HG02763 (cell line): Measurements from ENCODE around the gene DCUN1D1.
A peak's percentile ranks its signal among the peaks of the same experiment; 100 is the strongest.
"Not testable (repeated sequence)": the region's sequence is repeated elsewhere in the genome, so short reads cannot be mapped to it uniquely, and the experiment has no call there.

ENCODE experiments used
- ATAC-seq: cut with Tn5 transposase; IDR thresholded peaks from one replicate; pipeline ENCODE4 v1.9.1; 2021; ENCODE audit warnings: mild to moderate bottlenecking, moderate library complexity; ENCODE audit not compliant: unreplicated experiment

The DCUN1D1 gene

DNA sequence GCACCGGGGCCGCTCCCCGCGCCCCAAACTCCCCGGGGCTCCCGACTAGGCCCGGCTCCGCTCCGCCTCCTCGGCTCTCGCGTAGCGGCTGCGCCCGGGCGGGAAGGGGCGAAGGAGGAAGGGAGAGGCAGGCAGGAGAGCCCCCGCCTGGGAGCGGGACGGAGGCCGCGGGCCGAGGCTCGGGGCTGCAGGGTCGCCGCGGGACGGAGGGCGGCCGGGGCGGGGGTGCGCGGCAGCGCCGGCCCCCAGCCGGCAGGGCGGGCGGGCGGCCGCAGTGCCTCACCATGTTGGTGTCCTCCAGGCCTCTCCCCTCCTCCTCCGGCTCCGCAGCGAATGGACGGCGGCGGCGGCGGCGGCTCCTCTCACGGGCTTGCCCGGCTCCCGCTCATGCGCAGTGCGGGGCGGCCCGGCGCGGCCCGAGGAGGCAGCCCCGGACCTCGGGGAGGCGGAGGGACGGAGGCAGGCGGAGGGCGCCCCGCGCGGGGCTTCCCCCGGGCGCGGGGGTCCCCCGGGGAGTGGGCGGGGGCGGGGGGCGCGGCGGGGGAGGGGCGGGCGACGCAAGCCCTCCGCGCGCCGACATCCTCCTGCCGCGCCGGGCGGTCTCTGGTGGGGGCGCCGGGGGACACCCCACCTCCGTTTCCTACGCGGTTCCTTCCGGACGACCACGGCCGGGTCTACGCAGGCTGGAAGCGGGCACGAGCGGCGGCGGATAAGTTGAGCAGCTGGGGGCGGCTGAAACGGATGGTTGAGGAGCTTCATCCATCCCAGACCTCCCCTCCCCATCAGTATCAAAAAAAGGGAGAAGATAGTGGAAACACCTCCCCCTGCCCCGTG lies at the start of gene DCUN1D1:
DCUN1D1 (minus strand) TSS at position 335 of the 834 bp plus-strand sequence; CDS start at position 286, 49 bp downstream.
- ATAC-seq, result peak; percentile 93

DNA sequence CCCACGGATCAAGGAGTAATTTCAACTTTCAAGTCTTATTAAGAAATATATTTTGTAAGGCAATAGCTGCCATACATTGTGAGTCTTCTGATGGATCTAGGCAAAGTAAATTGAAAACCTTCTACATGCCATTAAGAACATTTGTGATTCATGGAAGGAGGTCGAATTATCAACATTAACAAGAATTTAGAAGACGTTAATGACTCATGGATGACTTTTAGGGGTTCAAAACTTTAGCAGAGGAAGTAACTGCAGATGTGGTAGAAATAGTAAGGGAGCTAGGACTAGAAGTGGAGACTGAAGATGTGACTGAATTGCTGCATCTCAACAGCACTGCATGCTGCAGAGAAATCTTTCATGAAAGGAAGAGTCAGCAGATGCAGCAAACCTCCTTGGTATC lies 48.1 kb upstream of the DCUN1D1 start:
- no peak for ATAC-seq

DNA sequence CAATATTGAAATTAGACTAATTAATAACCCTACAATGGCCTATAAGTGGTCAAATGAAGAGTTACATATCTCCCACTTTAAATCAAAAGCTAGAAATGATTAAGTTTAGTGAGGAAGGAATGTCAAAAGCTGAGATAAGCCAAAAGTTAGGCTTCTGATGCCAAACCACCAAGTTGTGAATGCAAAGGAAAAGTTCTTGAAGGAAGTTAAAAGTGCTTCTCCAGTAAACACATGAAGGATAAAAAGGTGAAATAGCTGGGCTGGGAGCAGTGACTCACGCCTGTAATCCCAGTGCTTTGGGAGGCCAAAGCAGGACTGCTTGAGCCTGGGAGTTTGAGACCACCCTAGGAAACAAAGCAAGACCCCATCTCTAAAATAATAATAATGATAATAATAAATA lies 46.9 kb upstream of the DCUN1D1 start:
- ATAC-seq, result no peak

DNA sequence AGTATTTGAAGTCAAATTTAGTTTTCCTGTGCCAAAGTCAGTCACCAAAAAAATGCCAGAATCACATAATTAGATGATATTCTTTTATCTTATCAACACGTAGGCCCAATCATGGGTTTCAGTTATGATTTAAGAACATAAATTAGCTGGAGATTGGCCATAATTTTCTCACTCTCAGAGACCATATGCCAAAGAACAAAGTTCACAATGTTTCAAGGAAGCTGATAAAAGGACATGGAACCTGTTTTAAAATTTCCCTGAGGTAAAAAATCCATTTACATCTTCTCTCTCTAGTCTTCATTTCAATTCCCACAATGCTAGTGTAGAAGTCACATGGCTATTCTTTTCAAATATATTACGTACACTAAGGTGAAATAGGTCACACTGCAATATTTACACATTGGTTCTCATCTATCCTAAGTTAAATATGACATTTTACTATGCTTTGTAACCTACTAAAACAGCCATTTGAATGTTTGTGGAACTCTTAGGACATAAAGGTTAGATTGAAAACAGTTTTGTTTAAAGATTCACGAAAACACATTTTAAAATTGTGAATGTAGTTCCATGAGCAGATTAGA lies 42.7 kb upstream of the DCUN1D1 start:
- ATAC-seq, result no peak

DNA sequence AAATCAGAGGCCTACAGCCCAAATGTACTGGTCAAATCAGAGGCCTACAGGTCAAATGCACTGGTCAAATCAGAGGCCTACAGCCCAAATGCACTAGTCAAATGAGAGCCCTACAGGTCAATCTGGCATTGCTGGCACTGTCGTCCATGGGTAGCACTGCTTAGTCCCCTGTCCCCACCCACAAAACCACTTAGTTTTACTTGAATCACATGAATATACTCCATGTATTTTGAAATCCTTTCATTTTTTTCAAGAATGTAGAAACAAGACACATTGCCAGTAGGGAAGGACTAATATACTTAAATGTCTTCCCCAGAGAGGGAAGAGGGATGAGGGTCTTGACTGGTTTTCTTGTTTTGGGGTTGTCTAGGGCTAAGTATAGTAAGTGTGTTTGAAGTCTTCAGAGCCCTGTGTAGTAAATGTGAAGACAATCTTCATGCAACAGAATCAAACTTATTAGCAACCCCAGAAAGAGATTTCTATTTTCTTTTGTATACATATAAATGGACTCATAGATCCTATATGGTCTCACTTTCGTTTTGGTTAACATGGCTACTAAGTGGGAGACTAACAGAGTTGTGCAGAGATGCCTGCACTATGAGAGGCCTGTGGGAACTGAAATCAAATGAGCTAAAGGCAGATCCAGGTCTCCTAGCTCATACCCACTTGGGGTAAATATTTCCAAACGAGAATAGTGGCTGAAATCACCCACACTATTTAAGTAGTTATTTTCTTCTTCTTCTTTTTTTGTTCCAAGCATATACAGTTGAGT lies 38.3 kb upstream of the DCUN1D1 start:
- no peak for ATAC-seq

DNA sequence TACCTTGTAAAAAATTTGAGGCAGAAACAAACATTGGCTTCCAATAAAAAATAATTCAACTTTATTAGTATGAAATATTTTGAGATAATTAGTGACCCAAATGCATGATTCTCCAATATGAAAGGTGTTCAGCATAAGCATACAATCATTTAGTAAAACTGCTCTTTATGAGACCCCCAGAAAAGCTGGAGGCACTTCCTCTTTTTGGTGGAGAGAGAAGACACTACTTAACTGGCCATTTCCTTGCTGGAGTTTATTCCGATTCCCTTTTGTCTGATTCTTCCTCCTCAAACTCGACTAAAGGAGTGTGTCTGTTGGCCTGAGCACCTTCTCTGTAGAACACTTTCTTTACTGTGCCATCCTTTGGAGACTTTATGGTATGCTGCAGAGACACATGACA lies 34.8 kb upstream of the DCUN1D1 start:
- no peak for ATAC-seq

DNA sequence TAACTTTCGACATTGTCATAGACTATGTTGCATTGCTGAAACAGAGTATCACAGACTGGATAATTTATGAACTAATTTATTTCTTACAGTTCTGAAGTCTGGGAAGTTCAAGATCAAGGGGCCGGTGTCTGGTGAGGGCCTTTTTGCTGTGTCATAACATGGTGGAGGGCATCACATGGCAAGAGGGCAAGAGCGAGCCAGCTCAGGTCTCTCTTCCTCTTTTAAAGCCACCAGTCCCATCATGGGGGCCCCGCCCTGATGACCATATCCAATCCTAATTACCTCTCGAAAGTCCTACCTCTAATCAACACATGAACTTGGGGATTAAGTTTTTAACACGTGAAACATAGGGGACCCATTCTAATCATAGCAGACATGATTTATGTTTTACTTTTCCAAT lies 33.5 kb upstream of the DCUN1D1 start:
- no peak for ATAC-seq

DNA sequence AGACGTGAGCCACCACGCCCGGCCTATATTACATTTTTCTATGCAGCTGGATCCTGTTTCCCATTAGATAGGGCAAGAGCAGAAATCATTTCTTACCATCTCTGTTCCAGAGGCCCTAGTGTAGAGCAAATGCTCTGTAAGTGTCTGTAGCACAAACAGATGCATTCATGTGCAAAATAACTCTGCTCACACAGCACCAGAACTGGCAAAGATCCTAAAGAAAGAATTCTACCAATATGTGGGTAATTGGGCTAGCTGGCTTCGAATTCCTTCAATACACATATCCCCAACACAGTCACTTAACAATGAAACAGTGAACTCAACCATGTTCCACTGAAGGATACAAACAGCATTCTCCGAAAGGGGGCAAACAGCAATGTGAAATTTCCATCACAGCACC lies 32.7 kb upstream of the DCUN1D1 start:
- no peak for ATAC-seq

DNA sequence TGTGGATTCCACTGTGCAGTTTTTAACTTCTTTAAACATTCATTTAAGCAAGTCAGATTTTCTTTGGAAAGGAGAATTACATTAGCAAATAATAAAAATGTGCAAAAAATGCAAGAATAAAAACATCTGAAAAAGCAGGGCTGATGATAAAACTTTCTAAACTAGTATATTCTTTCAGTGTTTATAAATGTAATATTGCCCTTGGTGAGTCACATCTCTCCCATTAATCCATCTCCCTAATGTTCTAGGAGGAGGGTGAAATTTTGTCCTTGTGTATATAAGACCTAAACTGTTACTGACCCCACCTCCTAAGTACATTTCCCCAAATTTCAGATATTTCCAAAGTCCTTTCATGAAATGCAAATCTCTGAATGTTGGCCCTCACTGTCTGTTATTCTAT lies 28.5 kb upstream of the DCUN1D1 start:
- ATAC-seq, result no peak

DNA sequence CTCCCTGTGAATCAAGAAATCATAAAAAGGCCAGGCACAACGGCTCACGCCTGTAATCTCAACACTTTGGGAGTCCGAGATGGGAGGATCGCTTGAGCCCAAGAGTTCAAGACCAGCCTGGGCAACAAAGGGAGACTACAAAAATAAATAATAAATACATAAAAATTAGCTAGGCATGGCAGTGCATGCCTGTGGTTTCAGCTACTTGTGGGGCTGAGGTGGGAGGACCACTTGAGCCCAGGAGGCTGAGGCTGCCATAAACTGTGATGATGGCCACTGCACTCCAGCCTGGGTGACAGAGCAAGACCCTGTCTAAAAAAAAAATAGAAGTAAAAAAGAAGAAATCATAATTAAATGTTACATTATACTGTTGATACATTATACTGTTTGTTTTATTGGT lies 28.0 kb upstream of the DCUN1D1 start:
- no peak for ATAC-seq

DNA sequence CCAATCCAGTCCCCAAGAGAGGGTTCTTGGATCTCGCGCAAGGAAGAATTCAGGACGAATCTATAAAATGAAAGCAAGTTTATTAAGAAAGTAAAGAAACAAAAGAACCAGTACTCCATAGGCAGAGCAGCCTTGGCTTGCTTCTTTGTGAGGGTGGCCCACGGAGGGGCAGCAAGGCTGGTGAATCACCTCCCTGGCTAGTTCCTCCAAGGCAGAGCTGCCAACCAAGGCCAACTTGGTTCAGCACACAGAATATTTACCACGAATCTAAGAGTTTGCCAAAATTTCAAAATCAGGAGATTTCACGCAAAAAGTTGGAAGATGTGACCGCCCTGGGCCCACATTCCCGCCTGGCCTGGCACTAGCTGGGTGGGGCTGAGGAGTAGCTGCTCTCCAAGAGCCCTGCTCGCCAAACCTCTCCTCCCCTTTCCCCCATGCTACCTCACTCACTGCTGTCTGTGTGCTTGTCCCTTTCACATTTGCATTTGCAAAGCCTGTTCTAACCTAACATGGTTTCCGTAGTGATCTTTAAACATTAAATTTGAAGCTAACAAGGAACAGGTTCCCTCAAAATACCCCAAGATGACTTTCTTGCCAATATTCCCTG lies 26.2 kb upstream of the DCUN1D1 start:
- no peak for ATAC-seq

DNA sequence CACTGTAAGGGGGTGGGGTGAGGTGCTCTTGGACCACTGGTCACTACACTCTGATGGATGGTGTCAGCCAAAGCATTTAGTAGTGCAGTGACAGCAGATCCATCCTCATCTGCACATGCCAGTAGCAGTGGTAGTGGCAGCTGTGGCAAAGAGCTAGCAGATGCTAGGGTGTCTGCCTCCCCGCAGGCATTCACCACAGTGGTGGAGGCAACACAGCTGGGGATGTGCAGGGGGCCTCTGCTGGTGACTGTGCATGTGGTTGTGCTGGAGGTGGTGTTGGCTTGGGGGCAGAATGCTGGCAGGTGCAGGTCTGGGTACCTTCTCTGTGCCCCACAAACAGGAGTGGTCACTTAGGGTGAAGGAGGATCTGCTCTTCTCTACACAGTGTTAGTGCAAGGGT lies 19.4 kb upstream of the DCUN1D1 start:
- no peak for ATAC-seq

DNA sequence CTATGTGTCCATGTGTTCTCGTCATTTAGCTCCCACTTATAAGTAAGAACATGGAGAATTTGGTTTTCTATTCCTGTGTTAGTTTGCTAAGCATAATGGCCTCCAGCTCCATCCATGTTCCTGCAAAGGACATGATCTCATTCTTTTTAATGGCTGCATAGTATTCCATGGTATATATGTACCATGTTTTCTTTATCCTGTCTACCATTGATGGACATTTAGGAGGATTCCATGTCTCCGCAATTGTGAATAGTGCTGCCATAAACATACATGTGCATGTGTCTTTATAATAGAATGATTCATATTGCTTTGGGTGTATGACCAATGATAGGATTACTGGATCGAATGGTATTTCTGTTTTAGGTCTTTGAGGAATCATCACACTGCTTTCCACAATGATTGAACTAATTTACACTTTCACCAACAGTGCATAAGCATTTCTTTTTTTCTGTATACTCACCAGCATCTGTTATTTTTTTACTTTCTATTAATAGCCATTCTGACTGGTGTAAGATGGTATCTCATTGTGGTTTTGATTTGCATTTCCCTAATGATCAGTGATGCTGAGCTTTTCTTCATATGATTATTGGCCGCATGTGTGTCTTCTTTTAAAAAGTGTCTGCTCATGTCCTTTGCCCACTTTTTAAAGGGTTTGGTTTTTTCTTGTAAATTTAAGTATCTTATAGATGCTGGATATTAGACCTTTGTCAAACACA lies 13.3 kb upstream of the DCUN1D1 start:
- not testable (repeated sequence) for ATAC-seq

DNA sequence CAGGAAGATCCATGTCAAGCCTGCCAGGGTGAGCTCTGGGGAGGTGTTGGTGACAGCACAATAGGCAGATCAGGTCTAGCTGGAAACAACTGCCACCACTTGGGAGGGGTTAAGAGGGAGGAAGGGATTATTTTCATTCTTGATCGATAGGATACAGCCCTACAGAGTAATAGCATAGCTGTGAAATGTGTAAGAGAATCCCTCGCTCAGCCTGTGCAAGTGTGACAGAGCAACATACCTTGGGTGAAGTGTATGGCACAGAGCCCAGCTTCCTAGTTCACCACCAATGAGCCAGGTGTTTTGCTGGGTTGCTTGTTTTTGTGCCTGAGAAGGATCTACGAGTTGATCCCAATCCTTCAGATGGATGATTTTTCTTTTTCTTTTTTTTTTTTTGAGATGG lies 9.2 kb upstream of the DCUN1D1 start:
- ATAC-seq, result no peak

DNA sequence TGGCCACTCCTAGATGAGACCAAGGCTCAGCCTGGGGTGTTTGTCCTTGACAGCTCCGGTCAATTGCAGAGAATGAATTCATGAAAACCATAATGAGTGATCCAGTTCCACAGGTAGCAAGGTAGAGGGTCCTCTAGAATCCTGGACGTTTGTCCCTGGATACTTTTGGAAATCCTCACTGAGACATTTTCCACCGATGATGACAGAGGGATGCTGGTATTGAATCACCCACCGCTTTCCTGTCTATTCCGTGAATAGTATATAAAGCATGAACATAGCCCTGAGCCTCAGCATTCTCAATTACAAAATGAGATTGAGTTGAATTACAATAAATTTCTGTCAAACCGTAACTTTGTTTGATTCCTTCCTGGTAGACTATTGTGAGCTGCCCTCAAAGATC lies 5.7 kb upstream of the DCUN1D1 start:
- ATAC-seq, result no peak

DNA sequence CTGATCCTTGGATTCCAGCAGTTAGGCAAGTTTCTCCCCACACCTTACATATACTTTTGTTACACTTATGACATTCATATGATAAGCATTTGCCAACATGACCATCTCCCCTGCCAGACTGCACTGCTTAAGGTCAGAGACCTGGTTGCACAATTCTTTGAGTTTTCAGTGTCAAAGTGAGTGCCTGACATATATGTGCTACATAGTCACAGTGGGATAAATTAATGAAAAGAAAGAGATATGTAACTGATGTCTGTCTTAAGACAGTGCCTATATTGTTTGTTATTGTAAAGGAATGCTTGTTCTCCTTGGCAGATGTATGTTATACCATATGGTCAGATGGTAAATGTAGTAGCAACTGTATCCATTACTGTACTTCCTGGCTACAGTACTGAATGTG lies 3.5 kb upstream of the DCUN1D1 start:
- ATAC-seq, result no peak

DNA sequence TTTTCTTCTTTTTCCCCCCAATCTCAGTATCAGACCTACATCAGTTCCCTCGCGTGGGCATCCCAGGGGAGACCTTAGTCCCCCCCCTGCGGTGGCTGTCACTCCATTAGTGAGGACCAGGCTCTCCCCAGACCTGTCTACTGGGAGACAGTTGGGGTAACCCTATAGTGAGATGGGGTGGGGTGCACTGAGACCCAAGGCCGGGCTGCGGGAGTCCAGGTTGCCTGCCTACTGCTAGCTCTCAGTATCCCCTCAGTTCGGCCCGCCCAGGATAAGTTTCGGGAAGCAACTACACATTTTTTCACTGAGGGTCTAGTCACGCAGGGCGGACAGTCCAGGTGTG lies 671 bp upstream of the DCUN1D1 start:
- ATAC-seq, result no peak

DNA sequence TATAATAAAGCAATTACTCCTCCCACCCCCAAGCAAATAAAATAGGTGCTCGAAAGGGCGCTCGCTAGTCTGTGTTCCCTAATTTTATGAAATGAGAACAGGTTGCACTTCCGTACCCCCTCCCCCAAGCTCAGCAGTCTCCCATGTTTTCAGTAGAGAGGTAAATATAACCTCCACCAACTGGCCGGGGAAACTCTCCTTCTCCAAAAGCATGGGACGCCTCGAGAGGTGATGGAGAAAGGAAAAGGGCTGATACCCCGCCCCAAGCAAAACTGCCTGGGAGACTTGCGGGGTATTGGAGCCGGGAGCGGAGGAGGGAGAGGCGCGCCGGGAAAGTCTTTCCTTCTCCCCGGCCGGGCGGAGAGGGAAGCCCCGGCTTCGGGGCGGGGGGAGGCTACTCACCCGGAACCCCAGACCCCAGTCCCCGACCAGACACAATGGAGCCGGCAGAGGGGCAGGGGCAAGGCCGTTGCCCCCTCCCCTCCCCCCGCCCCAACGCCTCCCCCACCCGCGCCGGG lies 605 bp downstream of the DCUN1D1 start:
- peak; percentile 10 for ATAC-seq

DNA sequence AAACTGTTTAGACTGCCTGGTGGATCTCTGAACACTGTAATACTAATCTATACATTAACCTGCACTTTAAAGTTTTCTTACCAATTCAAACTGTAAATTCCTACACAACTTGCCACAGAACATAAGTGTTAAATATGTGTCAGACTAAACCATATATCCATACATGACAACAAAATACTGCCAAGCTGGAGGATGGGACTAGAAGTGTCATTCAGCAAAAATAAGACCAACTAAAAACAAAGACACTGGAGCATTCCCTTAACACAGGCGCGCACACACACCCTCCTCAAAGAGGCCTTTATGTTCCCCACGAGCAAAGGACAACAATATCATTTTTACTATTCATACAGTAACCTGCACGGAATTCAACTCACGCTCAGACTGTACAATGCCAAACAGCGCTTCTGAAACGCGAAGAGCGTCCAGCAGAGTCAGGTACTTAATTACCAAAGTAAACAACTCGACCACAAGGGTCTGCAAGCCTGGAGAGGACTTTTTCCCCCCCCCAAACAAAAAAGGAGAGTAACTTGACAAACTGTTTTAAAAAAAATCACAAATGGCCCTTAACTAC lies 1.1 kb downstream of the DCUN1D1 start:
- no peak for ATAC-seq

DNA sequence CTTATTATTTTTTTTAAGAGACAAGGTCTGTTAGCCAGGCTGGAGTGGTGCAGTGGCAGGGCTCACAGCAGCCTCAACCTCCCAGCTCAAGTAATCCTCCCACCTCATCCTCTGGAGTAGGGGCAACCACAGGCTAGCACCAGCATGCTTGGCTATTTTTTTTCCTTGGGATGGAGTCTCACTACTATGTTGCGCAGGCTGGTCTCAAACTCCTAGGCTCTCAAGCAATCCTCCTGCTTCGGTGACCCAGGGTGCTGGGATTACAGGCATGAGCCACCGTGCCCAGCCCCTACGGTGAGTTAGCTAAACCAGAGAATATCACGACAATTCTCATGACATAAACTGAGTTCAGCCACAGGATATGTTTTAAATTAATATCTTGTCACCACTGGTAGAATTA lies 2.0 kb downstream of the DCUN1D1 start:
- no peak for ATAC-seq
